Activated CD4-positive, alpha-beta memory T cell treated with anti-CD3 and anti-CD28 coated beads, Interleukin-2, amount 10 ng/mL, durations not matched to agents 7 days and 5 days (primary cell): Measurements from ENCODE around the gene FOXL3. TPM values are rescaled to one million over a fixed set of nuclear protein-coding genes. Genes with fewer than 3 reads are reported as not detected.

ENCODE experiments used
- CTCF ChIA-PET: fragments of 350-600 bp; sonication (Branson Sonifier 250); formaldehyde crosslinking; loops from one replicate; lab custom pipeline; 2021; ENCODE audit warnings: antibody characterized with exemption, inconsistent platforms; lab: Charles Lee
- POLR2A ChIA-PET: fragments of 350-600 bp; sonication (Branson Sonifier 250); formaldehyde crosslinking; loops from one replicate; lab custom pipeline; 2021; ENCODE audit warnings: antibody characterized with exemption; lab: Charles Lee
- DNase-seq: peaks from one replicate; pipeline ENCODE4 v3.0.0-alpha.2; 2020
- H3K27ac Mint-ChIP-seq: one replicate; pipeline ENCODE4 v1.8.0; 2021; ENCODE audit warnings: mild to moderate bottlenecking, mixed read lengths
- H3K27me3 Mint-ChIP-seq: one replicate; pipeline ENCODE4 v1.8.0; 2021; ENCODE audit warnings: mixed read lengths
- H3K36me3 Mint-ChIP-seq: one replicate; pipeline ENCODE4 v1.8.0; 2021; ENCODE audit warnings: low read depth, mixed read lengths
- H3K4me1 Mint-ChIP-seq: one replicate; pipeline ENCODE4 v1.8.0; 2021; ENCODE audit warnings: mixed read lengths
- H3K4me3 Mint-ChIP-seq: one replicate; pipeline ENCODE4 v1.8.0; 2021; ENCODE audit warnings: mild to moderate bottlenecking, mixed read lengths
- H3K9me3 Mint-ChIP-seq: one replicate; pipeline ENCODE4 v1.8.0; 2021; ENCODE audit warnings: mixed read lengths
- total RNA-seq, 2 experiments: library from RNA; stranded (reverse); gene quantifications; one replicate each; pipeline ENCODE4 v1.2.3, GENCODE V29; 2021

The FOXL3 gene
- total RNA-seq, 2 experiments from 2014 or later: not detected

DNA sequence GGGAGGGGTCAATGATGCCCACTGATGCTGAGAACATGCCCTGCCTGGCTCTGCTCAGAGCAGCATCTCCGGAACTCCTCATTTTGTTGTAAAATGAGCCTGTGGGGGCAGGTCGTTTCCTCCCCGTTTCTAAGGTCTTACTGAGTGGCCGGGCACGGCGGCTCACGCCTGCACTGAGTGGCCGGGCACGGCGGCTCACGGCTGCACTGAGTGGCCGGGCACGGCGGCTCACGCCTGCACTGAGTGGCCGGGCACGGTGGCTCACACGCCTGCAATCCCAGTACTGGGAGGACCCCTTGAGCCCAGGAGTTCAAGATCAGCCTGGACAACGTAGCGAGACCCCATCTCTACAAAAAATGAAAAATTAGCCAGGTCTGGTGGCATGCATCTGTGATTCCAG is 39.0 kb upstream of the FOXL3 start:
- POLR2A ChIA-PET: no interaction called here
- DNase-seq: no peak
- no peaks in the 10 kb centered on the region for H3K4me1 Mint-ChIP-seq
- CTCF ChIA-PET: no interaction called here
- H3K4me3 Mint-ChIP-seq: no peak overlapping the region
- no peak overlapping the region for H3K27ac Mint-ChIP-seq
- no peaks in the 10 kb centered on the region for H3K27me3 Mint-ChIP-seq
- H3K9me3 Mint-ChIP-seq: no peaks in the 10 kb centered on the region
- H3K36me3 Mint-ChIP-seq: no peaks in the 10 kb centered on the region

- Mint-ChIP-seq H3K27me3 (no peaks in the 10 kb centered on the region), H3K4me1 (no peaks in the 10 kb centered on the region), H3K36me3 (no peaks in the 10 kb centered on the region), H3K4me3 (no peak overlapping the region), H3K9me3 (no peaks in the 10 kb centered on the region), H3K27ac (no peak overlapping the region)
- ChIA-PET POLR2A (no interaction called here), CTCF (no interaction called here)
- no peak for DNase-seq
These were observed 38.4 kb upstream of the FOXL3 start for GRCh38 chr7:251446-252175.

GRCh38 chr7:252216-252965 is 37.6 kb upstream of the FOXL3 start:
- H3K4me3 Mint-ChIP-seq: no peak overlapping the region
- H3K27me3 Mint-ChIP-seq: no peaks in the 10 kb centered on the region
- H3K36me3 Mint-ChIP-seq: no peaks in the 10 kb centered on the region
- ChIA-PET POLR2A (no interaction called here), CTCF (no interaction called here)
- no peak overlapping the region for H3K27ac Mint-ChIP-seq
- no peaks in the 10 kb centered on the region for H3K9me3 Mint-ChIP-seq
- DNase-seq: no peak
- no peaks in the 10 kb centered on the region for H3K4me1 Mint-ChIP-seq

DNA sequence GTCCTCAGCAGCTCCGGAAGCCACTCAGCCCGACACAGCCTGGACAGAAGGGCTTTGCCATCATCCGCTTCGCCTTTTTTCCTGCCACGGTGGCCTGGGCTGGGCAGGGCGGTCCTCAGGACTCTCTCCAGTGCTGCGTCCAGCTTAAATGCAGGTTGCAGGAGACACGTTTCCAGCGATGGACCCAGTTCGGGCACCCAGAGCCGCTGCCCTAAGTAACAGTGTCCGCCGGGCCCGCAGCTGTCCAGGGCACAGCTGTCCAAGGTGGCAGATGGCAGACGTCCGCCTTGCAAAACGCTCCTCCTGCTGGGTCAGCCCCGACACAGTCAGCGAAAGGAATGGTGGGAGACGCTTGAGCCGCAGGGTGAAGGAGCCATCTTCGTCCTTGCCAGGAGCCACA is 37.0 kb upstream of the FOXL3 start:
- no peaks in the 10 kb centered on the region for H3K4me1 Mint-ChIP-seq
- H3K27ac Mint-ChIP-seq: no peak overlapping the region
- POLR2A ChIA-PET: no interaction called here
- no peaks in the 10 kb centered on the region for H3K36me3 Mint-ChIP-seq
- CTCF ChIA-PET: no interaction called here
- DNase-seq: no peak
- H3K9me3 Mint-ChIP-seq: no peaks in the 10 kb centered on the region
- no peak overlapping the region for H3K4me3 Mint-ChIP-seq
- no peaks in the 10 kb centered on the region for H3K27me3 Mint-ChIP-seq

- Mint-ChIP-seq H3K4me3 (no peak overlapping the region), H3K9me3 (no peaks in the 10 kb centered on the region), H3K27ac (no peak overlapping the region), H3K36me3 (no peaks in the 10 kb centered on the region), H3K4me1 (no peaks in the 10 kb centered on the region), H3K27me3 (no peaks in the 10 kb centered on the region)
- no peak for DNase-seq
- CTCF ChIA-PET: no interaction called here
- POLR2A ChIA-PET: no interaction called here
These were observed 36.2 kb upstream of the FOXL3 start for GRCh38 chr7:253581-254336.

- CTCF ChIA-PET: no interaction called here
- no peaks in the 10 kb centered on the region for H3K4me1 Mint-ChIP-seq
- DNase-seq: no peak
- no peak overlapping the region for H3K27ac Mint-ChIP-seq
- POLR2A ChIA-PET: no interaction called here
- no peaks in the 10 kb centered on the region for H3K27me3 Mint-ChIP-seq
- H3K9me3 Mint-ChIP-seq: no peaks in the 10 kb centered on the region
- H3K36me3 Mint-ChIP-seq: no peaks in the 10 kb centered on the region
- H3K4me3 Mint-ChIP-seq: no peak overlapping the region
These were observed 35.5 kb upstream of the FOXL3 start for GRCh38 chr7:254337-255037.

- H3K36me3 Mint-ChIP-seq: no peaks in the 10 kb centered on the region
- no peaks in the 10 kb centered on the region for H3K27me3 Mint-ChIP-seq
- no peak for DNase-seq
- POLR2A ChIA-PET: no interaction called here
- H3K4me3 Mint-ChIP-seq: no peak overlapping the region
- H3K4me1 Mint-ChIP-seq: no peaks in the 10 kb centered on the region
- H3K9me3 Mint-ChIP-seq: no peaks in the 10 kb centered on the region
- CTCF ChIA-PET: no interaction called here
- H3K27ac Mint-ChIP-seq: no peak overlapping the region
These were observed 34.9 kb upstream of the FOXL3 start for GRCh38 chr7:255038-255435.

DNA sequence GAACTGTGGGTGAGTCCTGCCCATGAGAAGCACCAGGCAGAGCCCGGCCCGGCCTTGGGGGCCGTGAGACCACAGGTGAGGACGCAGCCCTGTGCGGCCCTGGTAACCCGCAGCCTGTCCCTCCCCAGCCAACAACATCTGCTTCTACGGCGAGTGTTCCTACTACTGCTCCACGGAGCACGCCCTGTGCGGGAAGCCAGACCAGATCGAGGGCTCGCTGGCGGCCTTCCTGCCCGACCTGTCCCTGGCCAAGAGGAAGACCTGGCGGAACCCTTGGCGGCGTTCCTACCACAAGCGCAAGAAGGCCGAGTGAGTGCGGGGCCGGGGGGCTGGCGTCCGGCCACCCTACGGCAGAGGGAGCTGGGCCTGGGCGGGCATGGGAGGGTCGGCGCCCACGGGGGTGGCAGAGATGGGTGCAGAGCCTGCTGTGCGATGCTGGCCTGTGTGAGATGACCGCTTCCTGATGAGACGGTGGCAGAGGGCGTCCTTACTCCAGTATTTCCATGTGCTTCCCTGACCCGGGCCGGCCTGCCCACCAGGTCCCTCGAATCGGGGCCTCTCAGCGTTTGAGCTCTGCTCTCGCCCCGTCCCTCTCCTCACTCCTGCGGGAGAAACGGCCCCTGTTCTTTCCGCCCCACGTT is 34.1 kb upstream of the FOXL3 start:
- no peak for DNase-seq
- POLR2A ChIA-PET: no interaction called here
- H3K4me1 Mint-ChIP-seq: no peaks in the 10 kb centered on the region
- no peaks in the 10 kb centered on the region for H3K9me3 Mint-ChIP-seq
- H3K4me3 Mint-ChIP-seq: no peak overlapping the region
- H3K27me3 Mint-ChIP-seq: no peaks in the 10 kb centered on the region
- no peak overlapping the region for H3K27ac Mint-ChIP-seq
- no peaks in the 10 kb centered on the region for H3K36me3 Mint-ChIP-seq
- CTCF ChIA-PET: no interaction called here

GRCh38 chr7:256461-256940 is 33.5 kb upstream of the FOXL3 start:
- CTCF ChIA-PET: no interaction called here
- no peak overlapping the region for H3K4me3 Mint-ChIP-seq
- no peak for DNase-seq

DNA sequence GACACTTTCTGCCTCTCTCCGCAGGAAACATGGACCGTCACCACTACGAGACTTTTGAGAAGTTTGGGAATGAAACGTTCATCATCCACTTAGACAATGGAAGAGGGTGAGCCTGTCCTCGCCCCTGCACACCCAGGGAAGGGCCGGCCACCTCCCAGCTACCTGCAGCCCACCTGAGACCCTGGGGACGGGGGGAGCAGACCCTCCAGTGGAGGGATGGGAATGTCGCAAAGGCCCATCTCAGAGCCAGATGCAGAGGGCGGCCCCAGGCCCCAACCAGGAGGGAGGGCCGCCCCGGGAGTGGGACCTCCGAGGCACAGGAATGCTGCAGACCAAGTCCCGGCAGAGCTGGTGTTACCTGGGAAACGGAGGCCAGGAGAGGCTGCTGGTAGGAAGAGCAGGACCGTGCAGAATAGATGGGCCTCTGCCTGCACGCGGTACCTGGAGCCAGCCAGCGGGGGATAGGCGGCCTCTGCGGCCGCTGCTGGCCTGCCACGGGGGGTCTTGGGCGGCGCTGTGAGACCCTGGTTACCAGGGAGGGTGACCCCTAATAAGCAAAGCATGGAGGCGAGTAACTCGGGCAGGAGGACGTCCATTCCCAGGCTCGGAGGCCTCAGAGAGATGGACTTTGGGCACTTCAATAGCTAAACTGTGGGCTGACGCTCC is 32.9 kb upstream of the FOXL3 start:
- no peak overlapping the region for H3K4me3 Mint-ChIP-seq
- no peaks in the 10 kb centered on the region for H3K27me3 Mint-ChIP-seq
- POLR2A ChIA-PET: no interaction called here
- H3K4me1 Mint-ChIP-seq: no peaks in the 10 kb centered on the region
- DNase-seq: no peak
- H3K9me3 Mint-ChIP-seq: peaks cover 5% of the 10 kb centered on the region
- peaks cover 4% of the 10 kb centered on the region for H3K36me3 Mint-ChIP-seq
- no peak overlapping the region for H3K27ac Mint-ChIP-seq
- CTCF ChIA-PET: no interaction called here

More at GRCh38 chr7:256461-256940, 33.5 kb upstream of the FOXL3 start:
- no peaks in the 10 kb centered on the region for H3K9me3 Mint-ChIP-seq
- no peaks in the 10 kb centered on the region for H3K36me3 Mint-ChIP-seq
- no peaks in the 10 kb centered on the region for H3K27me3 Mint-ChIP-seq
- POLR2A ChIA-PET: no interaction called here
- no peaks in the 10 kb centered on the region for H3K4me1 Mint-ChIP-seq
- H3K27ac Mint-ChIP-seq: no peak overlapping the region

DNA sequence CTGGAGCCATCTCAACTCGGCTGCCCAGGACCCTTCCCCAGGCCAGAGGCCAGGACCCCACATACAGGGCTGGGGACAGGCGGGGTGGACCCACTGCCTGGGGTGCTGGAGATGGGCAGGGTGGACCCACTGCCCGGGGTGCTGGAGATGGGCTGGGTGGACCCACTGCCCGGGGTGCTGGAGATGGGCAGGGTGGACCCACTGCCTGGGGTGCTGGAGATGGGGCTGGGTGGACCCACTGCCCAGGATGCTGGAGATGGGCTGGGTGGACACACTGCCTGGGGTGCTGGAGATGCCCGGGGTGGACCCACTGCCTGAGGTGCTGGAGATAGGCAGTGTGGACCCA is 32.4 kb upstream of the FOXL3 start:
- Mint-ChIP-seq H3K4me1 (peaks cover 3% of the 10 kb centered on the region), H3K4me3 (no peak overlapping the region), H3K27ac (no peak overlapping the region), H3K27me3 (no peaks in the 10 kb centered on the region), H3K9me3 (peaks cover 10% of the 10 kb centered on the region), H3K36me3 (peaks cover 9% of the 10 kb centered on the region)
- POLR2A ChIA-PET: no interaction called here
- CTCF ChIA-PET: no interaction called here
- DNase-seq: no peak

- ChIA-PET CTCF (no interaction called here), POLR2A (no interaction called here)
- H3K9me3 Mint-ChIP-seq: peaks cover 11% of the 10 kb centered on the region
- H3K4me1 Mint-ChIP-seq: peaks cover 3% of the 10 kb centered on the region
- H3K27ac Mint-ChIP-seq: no peak overlapping the region
- peaks cover 11% of the 10 kb centered on the region for H3K36me3 Mint-ChIP-seq
- H3K27me3 Mint-ChIP-seq: no peaks in the 10 kb centered on the region
- no peak for DNase-seq
- H3K4me3 Mint-ChIP-seq: no peak overlapping the region
These were observed 31.3 kb upstream of the FOXL3 start for GRCh38 chr7:258476-259190.
